Muscle of leg (tissue), 11 donors: ENCODE results near the gene XCL1. TPM values are rescaled to one million over a fixed set of nuclear protein-coding genes. Genes with fewer than 3 reads are reported as not detected.

ENCODE experiments used
- DNase-seq: peaks from one replicate; pipeline ENCODE4 v3.0.0; 2013
- H3K27ac ChIP-seq: one replicate; pipeline ENCODE4 v1.5.1; 2013; ENCODE audit warnings: mild to moderate bottlenecking, low read length, control low read depth
- H3K27me3 ChIP-seq: one replicate; pipeline ENCODE4 v1.6.1; 2013; ENCODE audit warnings: low read length; ENCODE audit not compliant: control insufficient read depth, insufficient read depth
- H3K36me3 ChIP-seq: one replicate; pipeline ENCODE4 v1.6.1; 2013; ENCODE audit warnings: low read length; ENCODE audit not compliant: control insufficient read depth, insufficient read depth
- H3K4me1 ChIP-seq: one replicate; pipeline ENCODE4 v1.6.1; 2013; ENCODE audit warnings: low read length; ENCODE audit not compliant: control insufficient read depth, insufficient read depth
- H3K4me3 ChIP-seq: one replicate; pipeline ENCODE4 v1.5.1; 2013; ENCODE audit warnings: low read length, control low read depth
- H3K9me3 ChIP-seq: replicated peaks from 2 replicates; pipeline ENCODE4 v1.6.1; 2013; ENCODE audit warnings: low read depth, low read length; ENCODE audit not compliant: control insufficient read depth
- whole genome bisulfite sequencing: methylation state at CpG from one replicate; pipeline ENCODE4 v1.1.5; 2013; ENCODE audit warnings: missing lambda C conversion rate; ENCODE audit not compliant: insufficient coverage; 5-methylcytosine and 5-hydroxymethylcytosine counted together
- polyA plus RNA-seq, 8 donors: library from polyadenylated mRNA; unstranded; fragments of 120-200 nt; gene quantifications; one replicate each; pipeline versions ENCODE4 v1.2.1 to v1.2.3, GENCODE V29; 2013; ENCODE audit warnings: inconsistent platforms in 1 of 8, low replicate concordance in 1 of 8; ENCODE audit not compliant: insufficient read length in 8 of 8, insufficient read depth in 1 of 8
- total RNA-seq: library from RNA; stranded (reverse); fragments of 120-200 nt; gene quantifications from one replicate; pipeline ENCODE4 v1.2.4, GENCODE V29; 2013

XCL1 gene
- total and polyA plus RNA-seq, 9 donors, result 0.04 to 0.19 (median 0.16) TPM; not detected in 5

- 77% methylated on average over 1 of the region's 1 CpG for WGBS
- Histone ChIP-seq H3K27ac (no peak overlapping the region), H3K4me3 (no peak overlapping the region), H3K27me3 (no peaks in the 10 kb centered on the region), H3K4me1 (no peaks in the 10 kb centered on the region), H3K36me3 (no peaks in the 10 kb centered on the region), H3K9me3 (no peaks in the 10 kb centered on the region)
- no peak for DNase-seq
Observed at GRCh38 chr1:168550971-168551370, 25.4 kb upstream of the XCL1 start.

- Histone ChIP-seq H3K36me3 (no peaks in the 10 kb centered on the region), H3K27ac (no peak overlapping the region)
- WGBS, result no CpG with 5 or more reads among the region's 4 CpGs
Observed at GRCh38 chr1:168551688-168552087, 24.7 kb upstream of the XCL1 start.

GRCh38 chr1:168552961-168553360 lies 23.4 kb upstream of the XCL1 start:
- Histone ChIP-seq H3K27ac (no peak overlapping the region), H3K4me3 (no peak overlapping the region), H3K9me3 (no peaks in the 10 kb centered on the region), H3K4me1 (no peaks in the 10 kb centered on the region), H3K36me3 (no peaks in the 10 kb centered on the region), H3K27me3 (no peaks in the 10 kb centered on the region)
- WGBS, result 89% methylated on average over 5 of the region's 6 CpGs
- DNase-seq, result no peak

More at GRCh38 chr1:168551688-168552087, 24.7 kb upstream of the XCL1 start:
- H3K4me3 ChIP-seq, result no peak overlapping the region
- H3K4me1 ChIP-seq, result no peaks in the 10 kb centered on the region
- no peak for DNase-seq
- no peaks in the 10 kb centered on the region for H3K9me3 ChIP-seq
- H3K27me3 ChIP-seq, result no peaks in the 10 kb centered on the region

- DNase-seq, result no peak
- Histone ChIP-seq H3K4me3 (no peak overlapping the region), H3K36me3 (no peaks in the 10 kb centered on the region), H3K9me3 (no peaks in the 10 kb centered on the region), H3K27me3 (no peaks in the 10 kb centered on the region), H3K27ac (no peak overlapping the region), H3K4me1 (no peaks in the 10 kb centered on the region)
- 61% methylated on average over 2 of the region's 5 CpGs for WGBS
Observed at GRCh38 chr1:168553680-168554553, 22.5 kb upstream of the XCL1 start.

- WGBS, result 77% methylated on average over 3 of the region's 5 CpGs
- H3K36me3 ChIP-seq, result no peaks in the 10 kb centered on the region
Observed at GRCh38 chr1:168554603-168555483, 21.6 kb upstream of the XCL1 start.

GRCh38 chr1:168555508-168556046 lies 20.8 kb upstream of the XCL1 start:
- Histone ChIP-seq H3K27me3 (no peaks in the 10 kb centered on the region), H3K9me3 (no peaks in the 10 kb centered on the region), H3K4me3 (no peak overlapping the region), H3K27ac (no peak overlapping the region), H3K36me3 (no peaks in the 10 kb centered on the region), H3K4me1 (no peaks in the 10 kb centered on the region)
- WGBS, result 50% methylated on average over 1 of the region's 3 CpGs
- no peak for DNase-seq

More at GRCh38 chr1:168554603-168555483, 21.6 kb upstream of the XCL1 start:
- no peak overlapping the region for H3K27ac ChIP-seq
- H3K27me3 ChIP-seq, result no peaks in the 10 kb centered on the region
- no peak for DNase-seq
- H3K4me3 ChIP-seq, result no peak overlapping the region
- no peaks in the 10 kb centered on the region for H3K4me1 ChIP-seq
- no peaks in the 10 kb centered on the region for H3K9me3 ChIP-seq

GRCh38 chr1:168556647-168557046 lies 19.8 kb upstream of the XCL1 start:
- Histone ChIP-seq H3K27ac (no peak overlapping the region), H3K9me3 (no peaks in the 10 kb centered on the region), H3K36me3 (no peaks in the 10 kb centered on the region), H3K27me3 (no peaks in the 10 kb centered on the region), H3K4me3 (no peak overlapping the region), H3K4me1 (no peaks in the 10 kb centered on the region)
- DNase-seq, result no peak

GRCh38 chr1:168560370-168560769 lies 16.0 kb upstream of the XCL1 start:
- Histone ChIP-seq H3K4me1 (no peaks in the 10 kb centered on the region), H3K36me3 (no peaks in the 10 kb centered on the region), H3K27ac (no peak overlapping the region), H3K9me3 (no peaks in the 10 kb centered on the region), H3K27me3 (no peaks in the 10 kb centered on the region), H3K4me3 (no peak overlapping the region)
- DNase-seq, result no peak

GRCh38 chr1:168561989-168562388 lies 14.4 kb upstream of the XCL1 start:
- Histone ChIP-seq H3K27ac (no peak overlapping the region), H3K9me3 (no peaks in the 10 kb centered on the region), H3K4me3 (no peak overlapping the region), H3K4me1 (no peaks in the 10 kb centered on the region), H3K36me3 (no peaks in the 10 kb centered on the region), H3K27me3 (no peaks in the 10 kb centered on the region)
- no peak for DNase-seq
- no CpG with 5 or more reads among the region's 2 CpGs for WGBS

- WGBS, result no CpG with 5 or more reads among the region's 4 CpGs
- Histone ChIP-seq H3K27ac (no peak overlapping the region), H3K27me3 (no peaks in the 10 kb centered on the region), H3K36me3 (no peaks in the 10 kb centered on the region), H3K9me3 (no peaks in the 10 kb centered on the region), H3K4me3 (no peak overlapping the region), H3K4me1 (no peaks in the 10 kb centered on the region)
- no peak for DNase-seq
Observed at GRCh38 chr1:168565825-168566224, 10.6 kb upstream of the XCL1 start.
